ENCODE data around the gene CELF4. TPM values are rescaled to one million over a fixed set of nuclear protein-coding genes. Genes with fewer than 3 reads are reported as not detected.

The CELF4 gene
- total RNA-seq, 1 donor from 2014 or later: not detected

GRCh38 chr18:37497853-37498518, 67.6 kb downstream of the CELF4 start:
- intact Hi-C loops (cut with micrococcal nuclease): no loop called here

GRCh38 chr18:37496568-37496967, 69.0 kb downstream of the CELF4 start:
- intact Hi-C loops (cut with micrococcal nuclease): no loop called here

GRCh38 chr18:37495354-37495753, 70.2 kb downstream of the CELF4 start:
- intact Hi-C loops (cut with micrococcal nuclease): no loop called here

- intact Hi-C loops (cut with micrococcal nuclease): no loop called here
Observed at GRCh38 chr18:37494406-37494805, 71.2 kb downstream of the CELF4 start.

- intact Hi-C loops (cut with micrococcal nuclease): no loop called here
Observed at GRCh38 chr18:37493352-37493935, 72.2 kb downstream of the CELF4 start.

- intact Hi-C loops (cut with micrococcal nuclease): no loop called here
Observed at GRCh38 chr18:37492952-37493351, 72.6 kb downstream of the CELF4 start.

- intact Hi-C loops (cut with micrococcal nuclease): no loop called here
Observed at GRCh38 chr18:37491526-37491925, 74.1 kb downstream of the CELF4 start.

- intact Hi-C loops (cut with micrococcal nuclease): no loop called here
Observed at GRCh38 chr18:37489998-37490397, 75.6 kb downstream of the CELF4 start.

- intact Hi-C loops (cut with micrococcal nuclease): no loop called here
Observed at GRCh38 chr18:37489011-37489410, 76.6 kb downstream of the CELF4 start.

GRCh38 chr18:37487400-37487867, 78.2 kb downstream of the CELF4 start:
- intact Hi-C loops (cut with micrococcal nuclease): no loop called here

GRCh38 chr18:37486848-37487247, 78.8 kb downstream of the CELF4 start:
- intact Hi-C loops (cut with micrococcal nuclease): no loop called here

- intact Hi-C loops (cut with micrococcal nuclease): loop anchor here (2.0 kb wide), 1 partner anchor 98 kb away; no protein-coding TSS in a partner anchor
Observed at GRCh38 chr18:37484983-37485834, 80.4 kb downstream of the CELF4 start.

GRCh38 chr18:37483984-37484819, 81.4 kb downstream of the CELF4 start:
- intact Hi-C loops (cut with micrococcal nuclease): loop anchor here (2.0 kb wide), 1 partner anchor 97 kb away; no protein-coding TSS in a partner anchor

- intact Hi-C loops (cut with micrococcal nuclease): no loop called here
Observed at GRCh38 chr18:37483221-37483971, 82.2 kb downstream of the CELF4 start.

- intact Hi-C loops (cut with micrococcal nuclease): no loop called here
Observed at GRCh38 chr18:37482433-37482832, 83.2 kb downstream of the CELF4 start.

- intact Hi-C loops (cut with micrococcal nuclease): no loop called here
Observed at GRCh38 chr18:37482002-37482401, 83.6 kb downstream of the CELF4 start.

- intact Hi-C loops (cut with micrococcal nuclease): no loop called here
Observed at GRCh38 chr18:37481491-37481890, 84.1 kb downstream of the CELF4 start.

- intact Hi-C loops (cut with micrococcal nuclease): no loop called here
Observed at GRCh38 chr18:37481072-37481471, 84.5 kb downstream of the CELF4 start.

- intact Hi-C loops (cut with micrococcal nuclease): loop anchor here (1.0 to 2.0 kb wide), 3 partner anchors 32 to 534 kb away; no protein-coding TSS in a partner anchor
Observed at GRCh38 chr18:37476611-37477295, 88.8 kb downstream of the CELF4 start.

- intact Hi-C loops (cut with micrococcal nuclease): loop anchor here (1.0 to 2.0 kb wide), 3 partner anchors 32 to 533 kb away; no protein-coding TSS in a partner anchor
Observed at GRCh38 chr18:37476182-37476581, 89.4 kb downstream of the CELF4 start.
